Stimulated activated CD4-positive, alpha-beta T cell treated with anti-CD3 and anti-CD28 coated beads, Interleukin-2, amount 100 ng/mL, for 24 hours (primary cell): ENCODE results near the gene HPGDS.
A peak's percentile ranks its signal among the peaks of the same experiment; 100 is the strongest.
"Not testable (repeated sequence)": the region's sequence is repeated elsewhere in the genome, so short reads cannot be mapped to it uniquely, and the experiment has no call there.

Source experiments
- DNase-seq, 2 donors: peaks; one replicate each; pipeline ENCODE4 v3.0.0-alpha.2; 2020

The HPGDS gene

GRCh38 chr4:94342694-94343093, at the start of gene HPGDS:
Gene HPGDS, minus strand, starts transcription at chr4:94342836. Its CDS starts 8,207 bp downstream, at chr4:94334629.
- no peak for DNase-seq

DNA sequence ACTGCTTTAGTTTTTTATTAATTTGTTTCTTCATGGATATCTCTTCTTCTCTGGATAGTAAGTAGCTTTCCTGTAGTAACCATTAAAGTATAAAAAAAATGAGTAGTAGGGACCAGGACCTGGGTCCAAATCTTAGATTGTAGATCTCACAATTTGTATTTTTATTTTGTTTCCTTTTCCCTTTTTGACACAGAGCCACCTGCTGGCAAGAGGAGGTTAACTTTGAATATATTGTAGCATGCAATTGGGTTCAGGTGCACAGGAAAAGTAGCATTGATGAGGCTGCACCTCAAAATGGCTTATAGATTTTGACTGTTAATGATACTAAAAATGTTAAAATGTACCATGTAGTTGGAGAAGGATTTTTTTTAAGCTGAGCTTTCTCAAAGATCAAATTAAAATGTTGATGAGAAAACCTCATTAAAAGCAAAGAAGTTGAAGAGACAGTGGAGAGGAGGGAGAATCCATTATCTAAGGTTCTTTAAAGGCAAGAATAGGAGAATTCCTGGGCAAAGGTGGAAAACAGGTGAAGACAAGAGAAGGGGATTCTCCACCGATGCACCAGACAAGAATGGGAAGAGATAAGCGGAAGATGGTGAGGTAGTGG, 48.3 kb upstream of the HPGDS start:
- peak; percentile 11 to 22 for DNase-seq

DNA sequence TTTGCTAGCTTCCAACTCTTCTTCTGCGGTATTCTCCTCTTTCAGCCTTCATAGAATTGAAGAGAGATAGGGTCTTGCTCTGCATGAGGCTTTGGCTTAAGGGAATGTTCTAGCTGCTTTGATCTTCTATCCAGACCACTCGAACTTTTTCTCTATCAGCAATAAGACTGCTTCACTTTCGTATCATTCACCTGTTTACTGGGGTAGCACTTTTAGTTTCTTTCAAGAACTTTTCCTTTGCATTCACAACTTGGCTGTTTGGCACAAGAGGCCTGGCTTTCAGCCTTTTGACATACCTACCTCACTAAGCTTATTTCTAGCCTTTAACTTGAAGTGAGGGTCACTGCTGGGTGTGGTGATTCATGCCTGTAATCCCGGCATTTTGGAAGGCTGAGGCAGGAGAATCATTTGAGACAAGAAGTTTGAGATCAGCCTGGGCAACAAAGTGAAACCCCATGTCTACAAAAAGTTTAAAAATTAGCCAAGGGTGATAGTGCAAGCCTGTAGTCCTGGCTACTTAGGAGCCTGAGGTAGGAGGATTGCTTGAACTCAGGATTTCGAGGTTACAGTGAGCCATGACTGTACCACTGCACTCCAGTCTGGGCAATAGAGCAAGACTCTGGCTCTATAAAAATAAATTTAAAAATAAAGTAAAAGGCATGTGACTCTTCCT, 47.1 kb upstream of the HPGDS start:
- DNase-seq: no peak

- not testable (repeated sequence) for DNase-seq
These were observed 45.3 kb upstream of the HPGDS start for GRCh38 chr4:94387965-94388364.

DNA sequence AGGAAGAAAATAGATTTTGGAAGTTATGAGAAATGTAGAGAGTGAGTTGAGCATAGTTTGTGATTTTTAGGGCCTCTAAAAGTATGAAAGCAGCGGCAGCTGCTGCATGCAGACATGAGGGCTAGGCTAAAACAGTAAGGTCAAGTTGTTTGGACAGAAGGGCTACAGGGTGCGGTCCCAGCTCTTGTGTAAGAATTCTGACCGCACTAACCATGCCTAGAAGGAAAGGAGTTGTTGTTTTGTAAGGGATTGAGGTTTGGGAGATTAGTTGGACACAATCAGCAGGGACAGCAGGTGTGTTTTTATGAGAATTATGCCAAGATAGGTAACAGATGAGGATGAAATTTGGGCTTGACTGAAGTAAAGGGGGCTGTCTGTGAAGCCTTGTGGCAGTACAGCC, 42.8 kb upstream of the HPGDS start:
- not testable (repeated sequence) for DNase-seq

GRCh38 chr4:94382891-94383290, 40.3 kb upstream of the HPGDS start:
- DNase-seq: not testable (repeated sequence)

- no peak for DNase-seq
These were observed 35.4 kb upstream of the HPGDS start for GRCh38 chr4:94378047-94378446.

DNA sequence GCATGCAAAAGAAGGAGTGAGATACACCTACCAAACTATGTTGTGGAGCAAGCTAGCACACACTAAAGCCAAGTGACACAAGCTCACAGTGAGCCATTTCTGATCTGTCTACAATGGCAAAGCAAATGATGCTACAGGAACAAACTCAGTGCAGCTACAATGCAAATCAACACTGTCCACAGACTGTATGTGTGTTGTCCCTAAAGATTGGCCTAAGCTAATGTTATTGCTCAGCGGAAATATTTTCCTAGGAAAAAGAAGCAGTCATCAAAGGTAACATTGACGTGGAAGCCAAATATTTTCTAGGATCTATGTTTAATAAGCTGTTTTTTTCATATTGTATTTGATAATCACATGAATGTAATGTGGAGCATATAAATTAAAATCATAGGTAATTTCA, 34.7 kb upstream of the HPGDS start:
- no peak for DNase-seq

DNA sequence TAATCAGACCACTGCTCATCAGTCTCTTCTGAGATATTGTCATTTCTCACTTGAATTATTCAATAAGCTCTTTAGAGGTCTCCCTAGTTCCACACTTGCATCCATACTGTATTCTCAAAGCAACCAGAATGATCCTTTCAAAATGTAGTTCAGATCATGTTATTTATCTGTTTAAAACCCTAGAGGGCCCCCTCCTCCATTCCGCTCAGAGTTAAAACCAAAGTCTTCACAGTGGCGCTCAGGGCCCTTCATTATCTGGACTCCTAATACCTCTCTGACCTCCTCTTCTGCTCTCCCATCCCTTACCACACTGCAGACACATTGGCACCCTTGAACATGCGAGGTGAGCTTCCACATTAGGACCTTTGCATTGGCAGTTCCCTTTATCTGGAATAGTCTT, 32.7 kb upstream of the HPGDS start:
- no peak for DNase-seq

- no peak for DNase-seq
These were observed 31.1 kb upstream of the HPGDS start for GRCh38 chr4:94373752-94374151.

- DNase-seq: no peak
These were observed 30.4 kb upstream of the HPGDS start for GRCh38 chr4:94372991-94373390.

GRCh38 chr4:94372228-94372978, 29.8 kb upstream of the HPGDS start:
- no peak for DNase-seq

GRCh38 chr4:94371290-94371689, 28.7 kb upstream of the HPGDS start:
- DNase-seq: no peak

DNA sequence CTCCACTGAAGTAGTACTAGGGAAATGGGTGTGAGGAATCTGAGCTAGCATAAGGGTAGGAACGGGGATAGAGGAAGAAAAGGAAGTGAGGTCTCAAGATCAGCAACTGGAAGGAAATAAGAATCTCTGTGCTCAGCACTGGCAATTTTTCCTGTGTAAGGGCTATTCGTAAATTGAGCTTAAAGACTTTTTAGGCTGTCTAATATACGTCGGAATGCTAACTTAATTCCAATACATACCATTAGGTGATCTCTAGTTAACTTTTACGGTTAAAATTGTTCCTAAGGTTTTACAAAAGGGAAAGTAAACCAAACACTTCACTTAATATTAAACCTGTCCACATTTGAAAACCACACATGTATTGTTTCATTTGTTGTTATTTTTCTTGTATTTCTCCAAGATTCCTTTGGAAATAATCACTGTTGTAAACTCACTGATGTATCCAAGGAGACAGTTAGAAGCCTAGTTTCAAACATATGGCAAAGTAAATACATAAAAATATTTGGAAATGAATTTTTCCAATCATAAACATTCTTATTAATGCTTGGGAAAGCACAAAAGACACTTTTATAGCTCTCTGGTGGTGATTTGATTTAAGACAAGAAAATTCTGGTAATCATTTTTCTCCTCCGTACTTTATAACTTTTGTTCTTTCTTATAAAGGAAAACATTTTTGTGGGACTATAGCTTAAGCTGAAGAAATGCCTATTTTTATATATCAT, 28.1 kb upstream of the HPGDS start:
- no peak for DNase-seq

DNA sequence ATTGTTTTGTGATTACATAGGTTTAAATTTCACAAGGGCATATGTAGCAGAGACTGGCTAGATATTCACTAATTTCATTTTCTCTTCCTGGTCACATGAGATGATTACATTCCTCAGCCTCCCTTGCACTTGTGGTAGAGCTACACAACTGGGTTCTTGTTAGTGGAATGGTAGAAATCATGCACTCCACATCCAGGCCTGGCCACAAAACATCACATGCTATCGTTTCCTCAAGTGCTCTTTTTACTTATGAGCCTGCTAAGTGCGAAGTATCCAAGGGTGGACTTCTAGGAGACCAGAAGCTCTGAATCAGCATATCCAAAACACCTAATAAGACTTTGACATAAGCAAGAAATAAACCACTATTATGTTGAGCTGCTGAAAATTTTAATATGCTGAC, 26.4 kb upstream of the HPGDS start:
- no peak for DNase-seq

DNA sequence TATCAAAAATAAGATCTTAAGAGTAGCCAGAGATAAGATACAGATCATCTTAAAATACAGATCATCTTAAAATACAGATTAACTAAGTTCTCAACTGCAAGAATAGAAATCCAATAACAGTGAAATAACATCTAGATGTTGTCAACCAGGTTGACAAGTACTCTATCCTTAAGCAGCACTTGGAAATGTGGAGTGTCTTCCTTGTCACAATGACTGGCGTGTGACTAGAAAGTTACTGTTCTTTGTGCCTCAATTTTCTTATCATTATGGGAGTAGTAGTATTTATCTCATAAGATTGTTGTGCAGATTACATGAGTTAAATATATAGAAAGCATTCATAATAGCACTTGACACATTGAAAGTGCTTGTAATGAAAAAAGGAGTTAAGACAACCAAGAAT, 25.8 kb upstream of the HPGDS start:
- no peak for DNase-seq

DNA sequence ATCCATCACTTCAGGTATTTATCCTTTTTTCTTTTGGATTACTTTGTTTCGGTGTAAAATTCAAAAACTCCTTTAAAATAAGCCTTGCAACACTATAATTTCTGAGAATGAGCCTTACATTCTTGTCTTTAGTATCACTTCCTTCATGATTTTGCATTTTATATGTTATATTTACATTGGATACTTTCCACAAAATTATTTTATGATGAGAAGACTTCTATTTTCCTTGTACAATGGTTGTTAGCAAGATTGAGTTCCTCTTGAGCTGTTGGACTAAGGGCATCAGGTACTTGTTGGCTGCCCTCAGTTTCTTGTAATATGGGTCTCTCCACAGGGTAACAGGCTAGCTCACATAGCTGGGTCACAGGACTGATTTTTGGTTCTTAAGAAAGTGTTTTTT, 22.7 kb upstream of the HPGDS start:
- DNase-seq: no peak

- no peak for DNase-seq
These were observed 21.9 kb upstream of the HPGDS start for GRCh38 chr4:94364527-94364926.

- DNase-seq: no peak
These were observed 20.6 kb upstream of the HPGDS start for GRCh38 chr4:94363136-94363655.

- DNase-seq: no peak
These were observed 17.2 kb upstream of the HPGDS start for GRCh38 chr4:94359838-94360237.

GRCh38 chr4:94359221-94359620, 16.6 kb upstream of the HPGDS start:
- DNase-seq: no peak

DNA sequence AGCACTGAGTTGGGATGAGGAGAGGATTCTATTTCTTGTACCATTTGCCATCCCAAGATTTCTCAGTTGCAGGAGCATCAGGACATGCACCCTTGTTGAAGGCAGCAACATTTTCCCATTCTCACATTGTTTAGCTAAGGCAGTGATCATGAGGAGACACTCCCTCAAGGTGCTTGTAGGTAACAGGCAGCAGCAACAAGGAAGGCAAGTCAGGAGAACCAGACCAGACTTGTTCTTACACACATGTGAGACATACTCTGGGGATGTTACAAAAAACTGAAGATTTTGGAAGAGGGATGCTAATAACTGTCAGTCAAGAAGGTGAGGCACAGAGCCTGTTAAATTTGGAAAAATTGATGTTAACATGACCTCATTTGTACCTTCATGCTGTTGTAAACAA, 15.5 kb upstream of the HPGDS start:
- DNase-seq: no peak

- DNase-seq: no peak
These were observed 15.0 kb upstream of the HPGDS start for GRCh38 chr4:94357624-94358023.
